Articular chondrocyte of knee joint (primary cell): ENCODE results near the gene SRY. TPM values are rescaled to one million over a fixed set of nuclear protein-coding genes. Genes with fewer than 3 reads are reported as not detected.

Source experiments
- small RNA-seq: library from RNA; depleted of rRNA; stranded (forward); fragments of <200 nt; gene quantifications from one replicate; pipeline ENCODE3, GENCODE V24; 2012
- total RNA-seq: library from RNA; depleted of rRNA; stranded (reverse); fragments of >200 nt; gene quantifications from 2 replicates; pipeline ENCODE4 v1.2.3, GENCODE V29; 2012

The SRY gene
- not detected in 2 replicates for total RNA-seq

DNA sequence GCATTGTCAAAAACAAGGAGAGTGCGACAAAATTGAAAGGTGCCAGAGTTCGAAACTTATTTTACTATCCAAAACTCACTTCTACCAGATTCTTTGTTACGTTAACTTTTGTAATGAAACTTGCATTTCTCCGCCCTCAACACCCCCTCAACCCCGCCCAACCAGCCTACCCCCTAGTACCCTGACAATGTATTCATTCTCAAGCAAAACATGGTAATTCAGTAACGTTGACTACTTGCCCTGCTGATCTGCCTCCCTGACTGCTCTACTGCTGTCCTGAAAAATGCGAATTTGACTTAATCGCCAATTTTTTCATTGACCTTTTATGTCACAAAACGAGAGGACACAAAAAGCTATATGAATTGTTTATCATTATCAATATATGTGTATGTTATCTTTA, at the start of gene SRY:
TSS of gene SRY (minus strand) at position 83 of the 400 bp plus-strand sequence. CDS start at position 4, 79 bp downstream.

Small RNA genes lying within 50 kb of the gene (small RNA-seq; reads per million reads assigned to genes)
- gene RNU6-1334P (not detected), gene TOMM22P2 (not detected)

Other genes starting within 250 kb of the SRY start
- gene RPS4Y1, start 53.9 kb upstream of the SRY start, total RNA-seq, result 0.76 and 292 TPM in 2 replicates
- gene ZFY, start 147.7 kb upstream of the SRY start, total RNA-seq, result 15.7 TPM in 1 of 2 replicates, not detected in the other